Body of pancreas (tissue), 4 donors: ENCODE results near the gene MPP4.

Experiments used
- CTCF ChIP-seq, 7 experiments: fragments of 450-650 bp in 4 of 7; fragments of 200-600 bp in 3 of 7; sonication (generic) in 3 of 7; IDR thresholded peaks; one replicate each; pipeline ENCODE4 v1.5.1; 2016 to 2019; ENCODE audit warnings: antibody characterized with exemption in 7 of 7
- POLR2A ChIP-seq, 3 donors: fragments of 450-650 bp; IDR thresholded peaks; one replicate each; pipeline ENCODE4 v1.6.1; 2016; ENCODE audit warnings: antibody characterized with exemption in 3 of 3, mild to moderate bottlenecking in 2 of 3

- TF ChIP-seq CTCF (IDR thresholded peaks at IDR 0.05) (no peak), POLR2A (IDR thresholded peaks at IDR 0.05) (no peak)
These were observed 972 bp upstream of the MPP4 start for GRCh38 chr2:201699416-201699815.
